Astrocyte (in vitro differentiated cells and primary cell): ENCODE data around the gene TBC1D9B. TPM values are rescaled to one million over a fixed set of nuclear protein-coding genes. Genes with fewer than 3 reads are reported as not detected.

Experiments
- DNase-seq: peaks from one replicate; pipeline ENCODE4 v3.0.0-alpha.2; 2010; ENCODE audit warnings: low read depth
- FAIRE-seq: peaks from 2 replicates; lab custom pipeline; 2011; peaks lifted over from hg19 to GRCh38; lab: Jason Lieb, UNC
- H2AFZ ChIP-seq: 2 replicates; pipeline ENCODE4 v1.6.0; 2012; ENCODE audit warnings: low read depth, low read length, inconsistent platforms
- H3K27ac ChIP-seq: 2 replicates; pipeline ENCODE4 v1.5.1; 2011; ENCODE audit warnings: low read depth, low read length, inconsistent platforms
- H3K27me3 ChIP-seq: 2 replicates; pipeline ENCODE4 v1.6.0; 2011; ENCODE audit warnings: low read length, inconsistent platforms; ENCODE audit not compliant: insufficient read depth
- H3K36me3 ChIP-seq: 2 replicates; pipeline ENCODE4 v1.5.1; 2011; ENCODE audit warnings: low read length, inconsistent platforms; ENCODE audit not compliant: insufficient read depth
- H3K4me1 ChIP-seq: 2 replicates; pipeline ENCODE4 v1.5.1; 2011; ENCODE audit warnings: low read length, inconsistent platforms; ENCODE audit not compliant: insufficient read depth
- H3K4me2 ChIP-seq: 2 replicates; pipeline ENCODE4 v1.6.0; 2012; ENCODE audit warnings: low read length, inconsistent platforms
- H3K4me3 ChIP-seq: 2 replicates; pipeline ENCODE4 v1.5.1; 2011; ENCODE audit warnings: low read depth, mild to moderate bottlenecking, low read length, inconsistent platforms; ENCODE audit not compliant: insufficient read depth
- H3K79me2 ChIP-seq: 2 replicates; pipeline ENCODE4 v1.6.0; 2012; ENCODE audit warnings: mild to moderate bottlenecking, low read length, inconsistent platforms; ENCODE audit not compliant: insufficient read depth
- H3K9ac ChIP-seq: 2 replicates; pipeline ENCODE4 v1.6.0; 2012; ENCODE audit warnings: mild to moderate bottlenecking, low read length, inconsistent platforms
- H3K9me3 ChIP-seq: 2 replicates; pipeline ENCODE4 v1.5.1; 2012; ENCODE audit warnings: low read depth, mild to moderate bottlenecking, low read length, inconsistent platforms; ENCODE audit not compliant: insufficient read depth
- H4K20me1 ChIP-seq: 2 replicates; pipeline ENCODE4 v1.6.0; 2012; ENCODE audit warnings: low read length, inconsistent platforms; ENCODE audit not compliant: insufficient read depth
- H3K27ac Mint-ChIP-seq: one replicate; pipeline ENCODE4 v1.8.0; 2021; ENCODE audit warnings: mild to moderate bottlenecking, mixed read lengths; ENCODE audit not compliant: unreplicated experiment
- H3K27me3 Mint-ChIP-seq: one replicate; pipeline ENCODE4 v1.8.0; 2021; ENCODE audit warnings: low read depth, mixed read lengths; ENCODE audit not compliant: unreplicated experiment
- H3K36me3 Mint-ChIP-seq: one replicate; pipeline ENCODE4 v1.8.0; 2021; ENCODE audit warnings: low read depth, mixed read lengths; ENCODE audit not compliant: unreplicated experiment
- H3K4me1 Mint-ChIP-seq: one replicate; pipeline ENCODE4 v1.8.0; 2021; ENCODE audit warnings: low read depth, mixed read lengths; ENCODE audit not compliant: unreplicated experiment
- H3K4me3 Mint-ChIP-seq: one replicate; pipeline ENCODE4 v1.8.0; 2021; ENCODE audit warnings: mild to moderate bottlenecking, moderate library complexity, mixed read lengths; ENCODE audit not compliant: unreplicated experiment
- H3K9me3 Mint-ChIP-seq: one replicate; pipeline ENCODE4 v1.8.0; 2021; ENCODE audit warnings: mild to moderate bottlenecking, mixed read lengths; ENCODE audit not compliant: unreplicated experiment
- CTCF ChIP-seq: IDR thresholded peaks from 2 replicates; pipeline ENCODE4 v1.5.1; 2011; ENCODE audit warnings: low read depth, mild to moderate bottlenecking, inconsistent platforms, low read length, moderate library complexity; ENCODE audit not compliant: insufficient read depth
- EZH2 ChIP-seq: IDR thresholded peaks from 2 replicates; pipeline ENCODE4 v1.6.1; 2012; ENCODE audit warnings: mild to moderate bottlenecking, low read length, inconsistent platforms; ENCODE audit not compliant: insufficient read depth
- total RNA-seq: library from RNA; stranded (reverse); gene quantifications from 2 replicates; pipeline ENCODE4 v1.2.1, GENCODE V29; 2021

TBC1D9B gene
- total RNA-seq, 1 donor from 2014 or later: 89.9 TPM

- no peaks in the 10 kb centered on the region for H3K4me1 Mint-ChIP-seq
- H3K9me3 Mint-ChIP-seq: peaks cover 2% of the 10 kb centered on the region
- TF ChIP-seq EZH2 (no peak), CTCF (no peak)
- H3K9me3 ChIP-seq: no peaks in the 10 kb centered on the region
- H3K4me3 Mint-ChIP-seq: no peak overlapping the region
- no peaks in the 10 kb centered on the region for H3K4me1 ChIP-seq
- no peak overlapping the region for H3K4me2 ChIP-seq
- H3K4me3 ChIP-seq: no peak overlapping the region
- DNase-seq (no peak), FAIRE-seq (no peak)
- no peaks in the 10 kb centered on the region for H3K79me2 ChIP-seq
- H3K27ac Mint-ChIP-seq: no peak overlapping the region
- no peak overlapping the region for H2AFZ ChIP-seq
- H3K27me3 ChIP-seq: no peaks in the 10 kb centered on the region
- H4K20me1 ChIP-seq: peaks cover 11% of the 10 kb centered on the region
- peaks cover 35% of the 10 kb centered on the region for H3K36me3 ChIP-seq
- peaks cover 57% of the 10 kb centered on the region for H3K36me3 Mint-ChIP-seq
- H3K27ac ChIP-seq: no peak overlapping the region
- H3K27me3 Mint-ChIP-seq: no peaks in the 10 kb centered on the region
- no peak overlapping the region for H3K9ac ChIP-seq
Measured at GRCh38 chr5:179889885-179890284, 17.8 kb downstream of the TBC1D9B start.

- H3K9me3 ChIP-seq: peaks cover 7% of the 10 kb centered on the region
- H3K27ac ChIP-seq: no peak overlapping the region
- H2AFZ ChIP-seq: no peak overlapping the region
- no peak overlapping the region for H3K4me2 ChIP-seq
- no peaks in the 10 kb centered on the region for H3K27me3 ChIP-seq
- Mint-ChIP-seq H3K27ac (no peak overlapping the region), H3K4me3 (no peak overlapping the region), H3K36me3 (peaks cover 63% of the 10 kb centered on the region), H3K9me3 (peaks cover 8% of the 10 kb centered on the region), H3K27me3 (no peaks in the 10 kb centered on the region), H3K4me1 (no peaks in the 10 kb centered on the region)
- H3K79me2 ChIP-seq: no peaks in the 10 kb centered on the region
- H3K9ac ChIP-seq: no peak overlapping the region
- no peak overlapping the region for H3K4me3 ChIP-seq
- DNase-seq (no peak), FAIRE-seq (no peak)
- peaks cover 52% of the 10 kb centered on the region for H3K36me3 ChIP-seq
- peaks cover 5% of the 10 kb centered on the region for H4K20me1 ChIP-seq
- TF ChIP-seq EZH2 (no peak), CTCF (no peak)
- H3K4me1 ChIP-seq: no peaks in the 10 kb centered on the region
Measured at GRCh38 chr5:179887802-179888201, 19.9 kb downstream of the TBC1D9B start.

- Histone ChIP-seq H3K9me3 (peaks cover 11% of the 10 kb centered on the region), H3K36me3 (peaks cover 49% of the 10 kb centered on the region), H3K4me1 (no peaks in the 10 kb centered on the region), H3K4me3 (no peak overlapping the region), H3K4me2 (no peak overlapping the region), H3K27ac (no peak overlapping the region), H2AFZ (no peak overlapping the region), H3K27me3 (no peaks in the 10 kb centered on the region), H4K20me1 (peaks cover 4% of the 10 kb centered on the region), H3K9ac (no peak overlapping the region), H3K79me2 (no peaks in the 10 kb centered on the region)
- DNase-seq (no peak), FAIRE-seq (no peak)
- Mint-ChIP-seq H3K4me1 (no peaks in the 10 kb centered on the region), H3K9me3 (peaks cover 10% of the 10 kb centered on the region), H3K4me3 (no peak overlapping the region), H3K36me3 (peaks cover 64% of the 10 kb centered on the region), H3K27me3 (no peaks in the 10 kb centered on the region), H3K27ac (no peak overlapping the region)
- TF ChIP-seq EZH2 (no peak), CTCF (no peak)
Measured at GRCh38 chr5:179887095-179887494, 20.6 kb downstream of the TBC1D9B start.
